DOHH2 (cell line): ENCODE results near the gene FBXW4.

ENCODE experiments used
- EZH2phosphoT487 ChIP-seq: fragments of 200-600 bp; sonication (generic); IDR thresholded peaks from 2 replicates; pipeline ENCODE4 v1.6.1; 2017; ENCODE audit warnings: borderline replicate concordance, mild to moderate bottlenecking, antibody characterized with exemption, low read length, moderate library complexity, mixed read lengths
- TF ChIP-seq, protein P1 (sequence below): fragments of 200-600 bp; sonication (generic); IDR thresholded peaks from one replicate; pipeline ENCODE4 v1.5.1; 2014; ENCODE audit warnings: antibody characterized with exemption, mild to moderate bottlenecking, low read depth, low read length; ENCODE audit not compliant: poor library complexity, severe bottlenecking

DNA sequence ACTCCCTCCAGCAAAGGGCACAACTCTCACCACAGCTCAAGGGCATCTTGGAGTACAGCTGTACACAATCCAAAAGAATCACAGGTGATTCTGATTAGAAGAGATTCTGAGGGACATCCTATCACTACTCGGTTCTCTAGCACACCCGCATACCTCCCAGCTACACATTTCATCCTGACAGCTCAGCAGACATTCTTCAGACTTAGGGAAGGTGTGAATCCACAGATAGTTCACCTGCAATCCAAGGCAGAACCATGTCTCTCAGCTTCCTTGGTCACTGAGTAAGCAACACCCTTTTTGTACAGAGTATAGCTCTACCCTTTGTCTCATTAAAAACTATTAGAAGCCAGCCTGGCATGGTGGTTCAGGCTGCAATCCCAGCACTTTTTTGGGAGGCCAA, 26.8 kb upstream of the FBXW4 start:
- TF ChIP-seq, protein P1, sequence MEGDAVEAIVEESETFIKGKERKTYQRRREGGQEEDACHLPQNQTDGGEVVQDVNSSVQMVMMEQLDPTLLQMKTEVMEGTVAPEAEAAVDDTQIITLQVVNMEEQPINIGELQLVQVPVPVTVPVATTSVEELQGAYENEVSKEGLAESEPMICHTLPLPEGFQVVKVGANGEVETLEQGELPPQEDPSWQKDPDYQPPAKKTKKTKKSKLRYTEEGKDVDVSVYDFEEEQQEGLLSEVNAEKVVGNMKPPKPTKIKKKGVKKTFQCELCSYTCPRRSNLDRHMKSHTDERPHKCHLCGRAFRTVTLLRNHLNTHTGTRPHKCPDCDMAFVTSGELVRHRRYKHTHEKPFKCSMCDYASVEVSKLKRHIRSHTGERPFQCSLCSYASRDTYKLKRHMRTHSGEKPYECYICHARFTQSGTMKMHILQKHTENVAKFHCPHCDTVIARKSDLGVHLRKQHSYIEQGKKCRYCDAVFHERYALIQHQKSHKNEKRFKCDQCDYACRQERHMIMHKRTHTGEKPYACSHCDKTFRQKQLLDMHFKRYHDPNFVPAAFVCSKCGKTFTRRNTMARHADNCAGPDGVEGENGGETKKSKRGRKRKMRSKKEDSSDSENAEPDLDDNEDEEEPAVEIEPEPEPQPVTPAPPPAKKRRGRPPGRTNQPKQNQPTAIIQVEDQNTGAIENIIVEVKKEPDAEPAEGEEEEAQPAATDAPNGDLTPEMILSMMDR, result no peak
- no peak for TF ChIP-seq EZH2phosphoT487
